ENCODE results near the gene GLCCI1.

GRCh38 chr7:7966141-7966734, 2.4 kb upstream of the GLCCI1 start:
- no peak for TF ChIP-seq KAT2A (conservative IDR thresholded peaks at IDR 0.05; ENCODE audit: control insufficient read depth, low read depth, low read length)
- TF ChIP-seq CTCF (IDR thresholded peaks at IDR 0.05 in 2 of 3, conservative IDR thresholded peaks at IDR 0.05 in 1 of 3; ENCODE audit: control insufficient read depth in 2 of 3, extremely low read depth in 1 of 3, insufficient read depth in 1 of 3, low read depth in 3 of 3, low read length in 3 of 3), result no peak
- TF ChIP-seq ATF3 (IDR thresholded peaks at IDR 0.05; ENCODE audit: borderline replicate concordance, extremely low read depth, low read depth, low read length), result no peak
- no peak for TF ChIP-seq USF2 (IDR thresholded peaks at IDR 0.05; ENCODE audit: borderline replicate concordance, low read depth, low read length)
- TF ChIP-seq BCL3 (IDR thresholded peaks at IDR 0.05; ENCODE audit: borderline replicate concordance, insufficient read depth, low read depth, low read length, poor library complexity, severe bottlenecking), result no peak
- no peak for TF ChIP-seq ELK1 (IDR thresholded peaks at IDR 0.05; ENCODE audit: low read depth, low read length)
- TF ChIP-seq SMARCA5 (IDR thresholded peaks at IDR 0.05), result no peak
- no peak for TF ChIP-seq ZNF687 (IDR thresholded peaks at IDR 0.05)
- TF ChIP-seq SUZ12 (IDR thresholded peaks at IDR 0.05; ENCODE audit: unreplicated experiment), result no peak
- no peak for TF ChIP-seq RFX5 (IDR thresholded peaks at IDR 0.05; ENCODE audit: low read depth, low read length)
- no peak for TF ChIP-seq POLR2A (IDR thresholded peaks at IDR 0.05; ENCODE audit: low read depth, low read length)
- no peak for TF ChIP-seq NBN (IDR thresholded peaks at IDR 0.05)
- TF ChIP-seq RB1 (IDR thresholded peaks at IDR 0.05; ENCODE audit: borderline replicate concordance), result no peak
